Pons (tissue), 1 donor: ENCODE data around the gene CHRNA4.
"Not testable (repeated sequence)": the region's sequence is repeated elsewhere in the genome, so short reads cannot be mapped to it uniquely, and the experiment has no call there.

Experiments
- DNase-seq: peaks from one replicate; pipeline ENCODE4 v3.0.0-alpha.2; 2016; ENCODE audit warnings: low spot score

Gene CHRNA4

GRCh38 chr20:63308218-63308911, 52.8 kb downstream of the CHRNA4 start:
- no peak for DNase-seq

GRCh38 chr20:63307538-63308217, 53.5 kb downstream of the CHRNA4 start:
- no peak for DNase-seq

GRCh38 chr20:63306673-63307537, 54.2 kb downstream of the CHRNA4 start:
- DNase-seq: no peak

- not testable (repeated sequence) for DNase-seq
These were observed 55.0 kb downstream of the CHRNA4 start for GRCh38 chr20:63305933-63306672.

GRCh38 chr20:63305393-63305792, 55.8 kb downstream of the CHRNA4 start:
- no peak for DNase-seq

- DNase-seq: no peak
These were observed 58.0 kb downstream of the CHRNA4 start for GRCh38 chr20:63303095-63303666.

- DNase-seq: no peak
These were observed 59.5 kb downstream of the CHRNA4 start for GRCh38 chr20:63301671-63302070.

- no peak for DNase-seq
These were observed 62.3 kb downstream of the CHRNA4 start for GRCh38 chr20:63298731-63299312.

- no peak for DNase-seq
These were observed 63.2 kb downstream of the CHRNA4 start for GRCh38 chr20:63297796-63298572.

GRCh38 chr20:63297371-63297781, 63.8 kb downstream of the CHRNA4 start:
- DNase-seq: no peak

- peak; percentile 14 for DNase-seq
These were observed 64.4 kb downstream of the CHRNA4 start for GRCh38 chr20:63296531-63297299.

- DNase-seq: no peak
These were observed 65.3 kb downstream of the CHRNA4 start for GRCh38 chr20:63295846-63296245.

- no peak for DNase-seq
These were observed 65.7 kb downstream of the CHRNA4 start for GRCh38 chr20:63295422-63295821.

GRCh38 chr20:63295018-63295417, 66.1 kb downstream of the CHRNA4 start:
- no peak for DNase-seq

GRCh38 chr20:63294536-63294900, 66.6 kb downstream of the CHRNA4 start:
- DNase-seq: no peak

- DNase-seq: no peak
These were observed 67.1 kb downstream of the CHRNA4 start for GRCh38 chr20:63293871-63294535.

- DNase-seq: no peak
These were observed 67.7 kb downstream of the CHRNA4 start for GRCh38 chr20:63293456-63293855.
